ENCODE data around the gene EFCAB8.
"Not testable (repeated sequence)": the region's sequence is repeated elsewhere in the genome, so short reads cannot be mapped to it uniquely, and the experiment has no call there.

Gene EFCAB8

DNA sequence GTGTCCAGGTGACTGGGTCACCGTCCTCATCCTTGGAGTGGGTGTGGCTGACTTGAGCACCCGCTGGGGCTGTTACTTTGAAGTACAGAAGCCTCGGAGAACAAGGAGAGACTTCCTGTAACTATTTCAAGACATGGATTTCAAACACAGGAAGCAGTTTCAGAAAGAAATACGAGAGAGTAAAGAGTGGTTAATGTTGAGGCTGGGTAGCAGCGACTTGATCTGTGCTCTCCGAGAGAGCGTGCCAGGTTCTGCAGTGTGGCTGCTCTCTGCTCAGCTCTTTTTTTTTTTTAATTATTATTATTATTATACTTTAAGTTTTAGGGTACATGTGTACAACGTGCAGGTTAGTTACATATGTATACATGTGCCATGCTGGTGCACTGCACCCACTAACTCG, 17.5 kb upstream of the EFCAB8 start:
- no peak for DNase-seq

GRCh38 chr20:32841632-32842031, 17.1 kb upstream of the EFCAB8 start:
- DNase-seq, result no peak

DNA sequence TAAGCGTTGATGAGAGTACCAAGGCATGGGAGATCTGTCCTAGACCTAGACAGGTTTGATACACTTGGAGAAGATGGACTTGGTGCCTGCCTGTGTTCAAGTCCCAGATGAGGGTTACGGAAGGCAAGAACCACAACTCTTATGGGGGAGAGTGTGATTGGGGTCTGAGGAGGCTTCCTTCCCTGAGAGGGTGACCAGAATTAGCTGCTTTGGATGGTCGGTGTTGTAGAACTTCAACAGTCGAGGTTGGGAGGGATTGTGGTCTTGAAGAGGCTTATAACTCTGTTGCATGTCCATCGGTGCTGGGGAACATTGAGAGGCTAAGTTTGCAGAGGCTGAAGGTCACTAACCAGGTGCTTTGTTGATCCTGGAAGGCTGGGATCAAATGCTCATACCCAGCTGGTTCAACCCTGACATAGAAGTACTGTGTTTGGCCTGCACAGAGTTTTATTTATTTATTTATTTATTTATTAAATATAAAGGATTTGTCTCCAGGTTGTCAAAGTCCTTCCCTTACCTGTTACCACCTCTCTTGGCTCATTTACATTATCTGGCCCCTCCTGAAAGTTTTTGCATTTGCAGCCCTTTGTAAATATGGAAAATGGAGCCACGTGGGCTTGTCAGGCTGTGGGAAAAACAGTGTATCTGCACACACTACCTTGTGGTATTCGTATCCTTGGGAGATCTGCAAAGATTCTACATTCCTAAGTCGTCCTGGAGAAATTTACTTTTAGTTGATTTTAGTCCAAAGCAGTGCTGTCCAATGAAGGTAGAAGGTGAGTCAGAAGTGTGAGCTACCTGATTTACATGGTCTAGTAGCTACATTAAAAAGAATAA, 15.8 kb upstream of the EFCAB8 start:
- no peak for DNase-seq

GRCh38 chr20:32845786-32846185, 12.9 kb upstream of the EFCAB8 start:
- DNase-seq, result no peak

DNA sequence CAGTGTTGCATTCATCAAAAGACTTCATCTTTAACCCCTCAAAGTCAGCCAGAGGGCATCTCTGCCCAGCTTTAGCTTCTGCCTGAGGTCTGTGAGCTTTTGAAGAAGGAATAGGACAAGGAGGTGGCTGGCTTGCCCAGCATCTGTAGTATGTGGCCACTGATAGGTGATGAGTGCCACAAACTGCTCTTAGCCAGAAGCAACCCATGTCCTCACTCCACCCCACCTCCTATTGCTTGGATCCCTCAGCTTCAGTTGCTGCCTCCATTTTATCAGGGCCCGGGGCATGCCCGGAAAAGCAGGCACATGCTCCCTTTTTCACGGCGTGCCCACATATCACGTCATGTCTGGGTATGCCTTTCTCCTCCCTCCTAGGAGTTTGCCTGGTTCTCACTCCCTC, 11.9 kb upstream of the EFCAB8 start:
- DNase-seq, result no peak

DNA sequence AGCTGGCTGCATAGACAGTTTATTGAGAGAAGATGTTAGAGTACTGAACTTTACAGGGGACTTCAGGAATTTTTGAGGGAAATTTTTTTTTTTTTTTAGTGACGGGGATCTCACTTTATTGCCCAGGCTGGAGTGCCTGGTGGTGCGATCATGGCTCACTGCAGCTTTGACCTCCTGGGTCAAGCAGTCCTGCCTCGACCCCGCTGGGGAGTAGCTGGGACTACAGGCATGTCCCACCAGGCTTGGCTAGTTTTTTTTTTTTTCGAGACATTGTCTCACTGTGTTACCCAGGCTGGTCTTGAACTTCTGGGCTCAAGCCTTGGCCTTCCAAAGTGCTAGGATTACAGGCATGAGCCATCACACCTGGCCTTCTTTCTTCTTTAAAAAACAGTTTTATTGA, 10.8 kb upstream of the EFCAB8 start:
- DNase-seq, result no peak

DNA sequence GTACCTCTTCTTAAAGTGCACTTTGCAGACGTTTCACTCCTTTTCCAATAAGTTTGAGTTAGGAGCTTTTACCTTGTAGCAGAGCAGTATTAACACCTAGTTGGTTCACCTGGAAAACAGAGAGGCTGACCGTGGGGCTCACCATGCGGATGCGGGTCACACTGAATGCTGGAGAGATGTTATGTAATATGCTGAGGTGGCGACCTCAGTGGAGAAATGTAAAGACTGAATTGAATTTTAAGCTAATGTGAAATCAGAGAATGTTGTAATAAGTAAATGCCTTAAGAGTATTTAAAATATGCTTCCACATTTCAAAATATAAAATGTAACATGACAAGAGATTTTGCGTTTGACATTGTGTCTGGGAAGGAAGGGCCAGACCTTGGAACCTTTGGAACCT, 9.9 kb upstream of the EFCAB8 start:
- no peak for DNase-seq

DNA sequence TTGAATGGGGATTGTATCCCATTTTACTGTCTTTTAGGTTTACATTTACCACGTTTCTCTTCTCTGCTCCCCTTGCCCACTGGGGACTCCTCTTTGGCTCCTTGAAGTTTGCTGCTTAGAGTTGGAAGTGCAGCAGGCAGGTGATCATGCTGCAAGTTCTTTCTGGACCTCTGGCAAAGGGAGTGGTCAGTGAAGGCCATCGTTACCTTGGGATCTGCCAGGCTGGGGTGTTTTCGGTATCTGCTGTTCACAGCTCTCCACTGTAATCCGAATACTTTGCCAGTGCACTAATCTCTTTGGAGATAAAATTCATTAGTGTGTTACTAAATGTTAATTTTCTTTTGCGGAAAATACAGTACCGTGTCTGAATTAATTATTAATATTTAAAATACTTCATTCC, 9.1 kb upstream of the EFCAB8 start:
- no peak for DNase-seq

GRCh38 chr20:32855387-32855786, 3.3 kb upstream of the EFCAB8 start:
- no peak for DNase-seq

DNA sequence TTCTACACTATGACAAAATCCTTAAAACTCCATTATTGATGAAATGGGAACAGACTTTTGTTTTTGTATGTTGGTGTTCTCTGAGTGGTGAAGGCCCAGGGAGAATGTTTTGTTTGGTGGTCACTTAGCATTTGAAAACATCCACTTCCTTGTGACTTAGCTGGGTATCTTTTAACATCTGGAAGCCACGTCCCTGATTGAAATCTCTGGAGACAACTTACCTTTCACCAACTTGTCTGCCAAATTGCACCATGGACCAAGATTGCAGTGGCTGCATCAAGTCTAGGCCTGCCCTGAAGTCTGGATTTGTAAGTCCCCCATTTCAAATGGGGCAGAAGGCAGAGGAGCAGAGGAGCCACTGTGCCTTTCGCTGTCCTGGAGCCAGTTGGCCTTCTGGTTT, 534 bp upstream of the EFCAB8 start:
- DNase-seq, result no peak

- no peak for DNase-seq
These were observed 2.7 kb downstream of the EFCAB8 start for GRCh38 chr20:32861446-32861845.

DNA sequence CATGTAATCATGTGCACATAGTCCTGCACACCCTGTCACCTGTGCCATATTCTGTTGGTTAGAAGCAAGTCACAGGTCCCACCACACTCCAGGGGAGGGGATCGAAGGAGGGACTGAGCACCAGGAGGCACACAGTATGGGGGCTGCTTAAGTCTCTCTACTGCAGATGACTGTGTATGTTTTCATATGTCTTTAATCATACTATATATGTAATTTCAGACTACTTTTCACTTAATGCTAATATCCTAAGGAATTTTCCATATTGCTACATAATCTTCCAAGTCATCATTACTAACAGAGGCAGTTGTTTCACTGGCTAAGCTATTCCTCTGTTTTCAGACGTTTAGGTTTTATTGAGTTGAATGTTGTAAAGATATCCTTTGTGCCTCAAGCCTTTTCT, 10.8 kb downstream of the EFCAB8 start:
- no peak for DNase-seq

- DNase-seq, result not testable (repeated sequence)
These were observed 11.8 kb downstream of the EFCAB8 start for GRCh38 chr20:32870526-32870925.

DNA sequence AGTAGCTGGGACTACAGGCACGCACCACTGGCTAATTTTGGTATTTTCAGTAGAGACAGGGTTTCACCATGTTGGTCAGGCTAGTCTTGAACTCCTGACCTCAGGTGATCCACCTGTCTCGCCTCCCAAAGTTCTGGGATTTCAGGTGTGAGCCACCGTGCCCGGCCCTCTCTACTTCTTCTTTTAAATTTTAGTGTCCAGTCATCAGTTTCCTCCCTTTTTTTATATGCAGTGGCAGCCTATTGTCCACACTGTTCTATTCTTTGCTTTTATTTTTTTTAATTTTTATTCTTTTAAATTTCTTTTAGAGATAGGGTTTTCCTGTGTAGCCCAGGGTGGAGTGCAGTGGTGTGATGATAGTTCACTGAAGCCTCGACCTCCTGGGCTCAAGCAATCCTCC, 12.3 kb downstream of the EFCAB8 start:
- no peak for DNase-seq

DNA sequence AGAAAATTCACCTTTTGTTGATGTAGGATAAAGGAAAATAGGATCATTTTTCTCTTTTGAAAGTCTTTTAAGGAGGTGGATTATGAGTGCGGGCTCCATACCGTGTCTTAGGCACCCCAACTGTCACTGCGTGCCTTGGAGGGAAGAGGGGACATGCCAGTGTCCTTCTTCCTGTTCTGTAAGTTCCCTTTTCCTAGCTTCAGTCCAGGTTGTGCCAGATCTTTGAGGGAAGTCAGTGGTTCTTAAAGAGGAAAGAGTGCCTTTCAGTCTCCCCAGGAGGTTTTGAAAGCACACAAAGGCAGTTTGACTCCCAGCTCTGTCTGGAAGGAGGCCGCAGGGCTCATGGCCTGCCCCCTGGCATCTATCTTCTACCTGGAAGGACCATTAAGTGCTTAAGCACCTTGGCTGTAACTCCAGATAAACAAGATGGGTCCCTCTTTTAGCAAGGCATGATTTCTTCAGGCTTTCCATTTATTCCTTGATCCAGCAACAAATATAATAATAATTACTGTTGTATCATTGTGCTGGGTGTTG, 13.0 kb downstream of the EFCAB8 start:
- no peak for DNase-seq

DNA sequence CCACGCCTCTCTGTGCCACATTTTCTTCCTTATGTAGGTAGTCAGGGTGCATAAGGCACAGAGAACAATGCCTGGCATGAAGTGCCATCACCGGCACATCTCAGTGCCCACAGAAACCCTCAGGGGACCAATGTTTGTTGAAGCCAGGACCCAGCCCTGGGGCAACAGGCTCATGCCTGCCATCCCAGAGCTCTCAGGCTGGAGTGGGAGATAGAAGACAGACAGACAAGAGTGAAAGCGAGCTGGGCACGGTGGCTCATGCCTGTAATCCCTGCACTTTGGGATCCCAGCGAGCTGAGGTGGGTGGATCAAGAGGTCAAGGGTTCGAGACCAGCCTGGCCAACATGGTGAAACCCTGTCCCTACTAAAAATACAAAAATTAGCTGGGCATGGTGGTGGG, 13.5 kb downstream of the EFCAB8 start:
- DNase-seq, result no peak

GRCh38 chr20:32875673-32876072, 16.9 kb downstream of the EFCAB8 start:
- no peak for DNase-seq

- DNase-seq, result peak; percentile 56
These were observed 18.8 kb downstream of the EFCAB8 start for GRCh38 chr20:32877507-32877906.

GRCh38 chr20:32878820-32879219, 20.1 kb downstream of the EFCAB8 start:
- no peak for DNase-seq

GRCh38 chr20:32879538-32879937, 20.8 kb downstream of the EFCAB8 start:
- no peak for DNase-seq

DNA sequence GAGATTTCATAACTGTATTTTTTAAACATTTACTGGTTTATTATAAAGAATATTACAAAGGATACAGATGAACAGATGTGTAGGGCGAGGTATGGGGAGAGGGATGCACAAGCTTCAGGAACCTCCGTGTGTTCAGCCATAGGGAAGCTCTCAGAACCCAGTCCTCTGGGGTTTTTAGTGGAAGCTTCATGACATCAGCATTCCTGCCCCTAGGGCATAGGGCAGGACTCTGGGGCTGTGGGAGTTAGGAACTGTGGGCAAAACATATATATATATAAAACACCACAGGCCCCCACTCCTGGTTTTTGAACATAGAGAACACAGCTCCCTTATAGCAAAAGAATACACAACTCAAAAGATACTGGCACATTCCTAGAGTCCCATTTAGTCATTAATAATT, 21.9 kb downstream of the EFCAB8 start:
- DNase-seq, result no peak

- DNase-seq, result no peak
These were observed 24.4 kb downstream of the EFCAB8 start for GRCh38 chr20:32883081-32883480.

DNA sequence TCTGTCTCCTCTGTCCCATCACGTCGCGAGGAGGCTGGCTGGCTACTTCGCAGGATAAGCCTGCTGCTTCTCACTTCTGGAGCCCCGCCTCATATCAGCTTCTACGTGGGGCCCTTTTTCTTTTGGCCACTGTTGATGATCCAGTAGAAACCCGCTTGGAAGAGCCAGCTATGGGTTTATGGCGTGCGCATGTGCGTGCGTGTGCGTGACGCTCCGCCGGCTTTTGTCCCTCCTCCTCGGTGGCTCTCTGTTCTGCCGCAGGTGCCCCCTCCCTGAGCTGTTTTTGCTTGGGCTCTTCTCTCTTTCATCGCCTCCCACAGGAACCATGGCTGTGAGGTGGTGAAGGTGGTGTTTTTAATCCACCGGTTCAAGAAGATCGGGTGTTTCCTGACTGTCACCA, 26.5 kb downstream of the EFCAB8 start:
- DNase-seq, result no peak

- DNase-seq, result no peak
These were observed 27.2 kb downstream of the EFCAB8 start for GRCh38 chr20:32885952-32886351.

- DNase-seq, result no peak
These were observed 27.9 kb downstream of the EFCAB8 start for GRCh38 chr20:32886652-32887051.
